ENCODE measurements around the gene LRIT3. TPM values are rescaled to one million over a fixed set of nuclear protein-coding genes. Genes with fewer than 3 reads are reported as not detected.

The LRIT3 gene
- total and polyA plus RNA-seq, 2 of the 4 experiments (the other 2 are of a cell fraction), result 0.02 TPM; not detected in 1

DNA sequence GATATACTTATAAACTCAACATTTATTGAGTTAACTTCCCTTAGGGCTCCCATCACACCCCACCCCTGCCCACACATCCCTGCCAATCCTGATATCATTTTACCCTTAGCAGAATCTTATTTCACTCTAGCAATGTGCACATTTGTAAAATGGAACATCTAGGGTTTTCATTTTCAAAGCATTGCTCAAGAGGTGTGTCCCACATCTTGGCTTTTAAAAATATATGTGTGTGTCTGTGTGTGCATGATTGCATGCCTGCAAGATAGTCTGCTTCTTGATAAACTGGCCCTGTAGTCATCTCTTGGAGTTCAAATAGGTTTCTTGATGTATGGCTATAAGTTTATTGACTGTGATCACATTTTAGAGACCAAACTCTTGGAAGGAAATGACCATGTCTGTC is 38.4 kb downstream of the LRIT3 start:
- H3K4me3 ChIP-seq (ENCODE audit: insufficient read depth, low read depth, low read length), result no peak overlapping the region
- no peak for TF ChIP-seq CHD1 (IDR thresholded peaks at IDR 0.05; ENCODE audit: low read depth, low read length)
- no peaks in the 10 kb centered on the region for H3K79me1 ChIP-seq (ENCODE audit: low read depth in 1 of 2, low read length in 2 of 2)
- no peaks in the 10 kb centered on the region for H3K9me1 ChIP-seq (ENCODE audit: insufficient read depth, low read length)
- no peak overlapping the region for H2AK5ac ChIP-seq (ENCODE audit: low read depth, low read length)
- H4K91ac ChIP-seq (ENCODE audit: insufficient read depth, low read depth, low read length), result no peak overlapping the region
- H2BK120ac ChIP-seq (ENCODE audit: low read depth, low read length), result no peak overlapping the region
- H2BK5ac ChIP-seq (ENCODE audit: low read depth, low read length, poor library complexity, severe bottlenecking), result no peak overlapping the region
- ChIA-PET CTCF (no interaction called here), POLR2A (ENCODE audit: unreplicated experiment) (no interaction called here)
- H3K4me1 ChIP-seq (ENCODE audit: control insufficient read depth, insufficient read depth, low read length), result no peaks in the 10 kb centered on the region
- H3K4me2 ChIP-seq (ENCODE audit: low read depth, low read length), result no peak overlapping the region
- no TSS peak for BruUV-seq (replicated peaks)
- no peaks in the 10 kb centered on the region for H4K20me1 ChIP-seq (ENCODE audit: insufficient read depth, low read length)
- no peak overlapping the region for H2BK15ac ChIP-seq (ENCODE audit: low read depth, low read length)
- DNase-seq, result no peak
- H3K4ac ChIP-seq (ENCODE audit: low read depth, low read length), result no peak overlapping the region
- H4K8ac ChIP-seq (ENCODE audit: low read depth in 2 of 2, low read length in 2 of 2), result no peak overlapping the region
- H3K36me3 ChIP-seq (ENCODE audit: control insufficient read depth, insufficient read depth, low read length), result no peaks in the 10 kb centered on the region
- no peak overlapping the region for H2AK9ac ChIP-seq (replicated peaks; ENCODE audit: low read depth, low read length, poor library complexity)
- no peak for ATAC-seq (ENCODE audit: low read depth)
- H3K56ac ChIP-seq (ENCODE audit: extremely low read depth, insufficient read depth, low read length), result no peak overlapping the region
- H4K5ac ChIP-seq (ENCODE audit: low read depth, low read length), result no peak overlapping the region
- H3K23ac ChIP-seq (ENCODE audit: low read depth, low read length), result no peak overlapping the region
- no peaks in the 10 kb centered on the region; the same call in 1 of the 2 replicates for H3K27me3 ChIP-seq (ENCODE audit: control insufficient read depth, insufficient read depth, low read length)
- H3K9me3 ChIP-seq (ENCODE audit: control insufficient read depth, insufficient read depth, low read length), result no peaks in the 10 kb centered on the region
- in situ Hi-C loops (cut with MboI; ENCODE audit: low sequenced_read_pairs), result no loop called here
- no peak overlapping the region for H2BK20ac ChIP-seq (ENCODE audit: low read depth, low read length)
- no peak overlapping the region for H3K9ac ChIP-seq (ENCODE audit: low read depth, low read length)
- dilution Hi-C loops (cut with HindIII; ENCODE audit: low sequenced_read_pairs, unreplicated experiment), result no loop called here
- no peak overlapping the region for H3K18ac ChIP-seq (ENCODE audit: low read depth, low read length)
- no peak overlapping the region for H3K14ac ChIP-seq (replicated peaks; ENCODE audit: low read depth, low read length)
- H3K27ac ChIP-seq (ENCODE audit: insufficient read depth, low read length), result no peak overlapping the region
- H2AFZ ChIP-seq (replicated peaks; ENCODE audit: low read length, poor library complexity), result no peak overlapping the region
- intact Hi-C loops (cut with micrococcal nuclease), result no loop called here
